ENCODE measurements around the gene PJA1. TPM values are rescaled to one million over a fixed set of nuclear protein-coding genes. Genes with fewer than 3 reads are reported as not detected.
A peak's percentile ranks its signal among the peaks of the same experiment; 100 is the strongest.

PJA1 gene, protein sequence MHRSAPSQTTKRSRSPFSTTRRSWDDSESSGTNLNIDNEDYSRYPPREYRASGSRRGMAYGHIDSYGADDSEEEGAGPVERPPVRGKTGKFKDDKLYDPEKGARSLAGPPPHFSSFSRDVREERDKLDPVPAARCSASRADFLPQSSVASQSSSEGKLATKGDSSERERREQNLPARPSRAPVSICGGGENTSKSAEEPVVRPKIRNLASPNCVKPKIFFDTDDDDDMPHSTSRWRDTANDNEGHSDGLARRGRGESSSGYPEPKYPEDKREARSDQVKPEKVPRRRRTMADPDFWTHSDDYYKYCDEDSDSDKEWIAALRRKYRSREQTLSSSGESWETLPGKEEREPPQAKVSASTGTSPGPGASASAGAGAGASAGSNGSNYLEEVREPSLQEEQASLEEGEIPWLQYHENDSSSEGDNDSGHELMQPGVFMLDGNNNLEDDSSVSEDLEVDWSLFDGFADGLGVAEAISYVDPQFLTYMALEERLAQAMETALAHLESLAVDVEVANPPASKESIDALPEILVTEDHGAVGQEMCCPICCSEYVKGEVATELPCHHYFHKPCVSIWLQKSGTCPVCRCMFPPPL
- total RNA-seq (2014; rRNA removed; shearing (Covaris generic)) = 9.5 and 14.4 TPM in 2 replicates

DNA sequence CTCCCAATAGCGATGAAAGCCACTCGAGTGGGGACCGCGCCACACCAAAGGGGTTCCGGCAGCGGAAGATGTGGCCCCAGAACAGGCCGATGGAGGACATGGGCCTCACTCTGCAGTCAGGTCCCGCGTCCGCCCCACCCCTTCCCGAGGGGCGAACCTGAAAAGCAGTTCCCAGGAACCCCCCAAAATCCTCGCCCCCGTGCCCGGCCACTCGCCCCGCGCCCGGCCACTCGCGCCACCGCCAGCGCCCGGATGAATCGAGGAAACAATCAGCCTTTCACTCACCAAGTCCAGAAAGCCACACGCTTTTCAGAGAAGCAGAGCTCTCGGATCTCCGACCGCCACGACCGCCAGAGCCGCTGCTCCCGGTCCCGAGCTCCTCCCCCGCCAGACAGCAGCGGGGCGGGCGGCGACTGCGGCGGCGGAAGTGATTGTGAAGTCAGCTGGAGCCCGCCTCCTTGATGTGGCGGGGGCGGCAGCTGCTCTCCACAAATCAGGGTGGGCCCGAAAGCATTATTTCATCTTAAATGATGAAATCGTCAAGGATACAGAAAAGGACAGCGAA is at the start of gene PJA1:
TSS of gene PJA1 (minus strand) at position 367 of the 565 bp plus-strand sequence. CDS start 2,380 bp downstream, outside the sequence.
- peak; percentile 41 for DNase-seq (ENCODE audit: low spot score)

DNA sequence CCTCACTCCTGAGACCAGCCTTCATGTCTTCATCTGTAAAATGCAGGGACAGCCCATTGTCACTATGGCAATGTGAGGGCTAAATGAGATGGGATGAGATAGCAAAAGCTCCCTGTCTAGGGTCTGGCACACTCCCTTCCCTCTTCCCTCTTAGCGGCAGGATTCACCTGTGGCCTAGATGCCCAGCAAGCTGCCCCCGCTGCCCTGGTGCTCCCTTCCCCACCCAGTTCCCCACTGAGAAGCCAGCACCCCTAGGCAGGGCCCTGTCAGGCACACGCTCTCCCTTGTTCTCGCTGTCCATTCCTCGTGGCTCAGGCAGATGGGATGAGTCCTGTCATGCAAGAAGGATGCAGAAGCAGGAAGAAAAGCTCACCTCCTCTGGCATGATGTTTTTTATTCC is 49.2 kb upstream of the PJA1 start:
- DNase-seq (ENCODE audit: low spot score) = no peak

DNA sequence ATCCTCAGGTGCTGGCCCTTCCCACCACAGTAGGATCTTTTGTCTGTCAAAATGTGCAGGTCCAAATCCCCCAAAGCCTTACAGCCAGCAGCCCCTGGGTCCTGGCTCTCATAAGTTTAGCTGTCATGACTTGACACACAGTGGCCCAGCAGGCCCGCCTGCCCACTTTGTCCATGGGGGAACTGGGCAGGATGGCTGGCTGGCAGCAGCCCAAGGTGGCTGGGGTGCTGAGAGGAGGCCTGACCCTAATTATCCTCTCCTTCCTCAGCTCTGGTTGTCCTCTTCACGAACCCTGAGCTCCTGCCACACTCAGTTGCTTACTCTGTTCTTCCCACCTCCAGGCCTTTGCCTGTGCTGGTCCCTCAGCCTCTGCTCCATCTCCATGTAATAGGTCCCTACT is 46.4 kb upstream of the PJA1 start:
- no peak for DNase-seq (ENCODE audit: low spot score)

DNA sequence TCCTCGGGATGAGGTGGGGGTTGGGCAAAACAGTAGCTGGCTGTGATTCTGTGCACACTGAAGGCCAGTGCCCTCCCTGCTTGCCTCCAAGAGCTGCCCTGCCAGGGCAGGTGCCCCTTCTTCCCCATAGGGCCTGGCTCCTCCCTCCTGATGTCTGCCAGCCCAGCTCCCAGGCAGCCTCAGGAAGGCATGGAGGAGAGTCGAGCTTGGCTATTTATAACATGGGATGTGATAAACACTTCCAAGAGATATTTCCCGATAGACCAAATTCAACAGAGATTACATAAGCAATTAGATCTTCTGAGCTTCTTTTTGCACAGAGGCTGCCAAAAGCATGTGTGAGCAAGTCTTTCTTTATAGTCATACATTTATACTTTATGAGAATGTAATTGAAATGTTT is 45.3 kb upstream of the PJA1 start:
- no peak for DNase-seq (ENCODE audit: low spot score)

DNA sequence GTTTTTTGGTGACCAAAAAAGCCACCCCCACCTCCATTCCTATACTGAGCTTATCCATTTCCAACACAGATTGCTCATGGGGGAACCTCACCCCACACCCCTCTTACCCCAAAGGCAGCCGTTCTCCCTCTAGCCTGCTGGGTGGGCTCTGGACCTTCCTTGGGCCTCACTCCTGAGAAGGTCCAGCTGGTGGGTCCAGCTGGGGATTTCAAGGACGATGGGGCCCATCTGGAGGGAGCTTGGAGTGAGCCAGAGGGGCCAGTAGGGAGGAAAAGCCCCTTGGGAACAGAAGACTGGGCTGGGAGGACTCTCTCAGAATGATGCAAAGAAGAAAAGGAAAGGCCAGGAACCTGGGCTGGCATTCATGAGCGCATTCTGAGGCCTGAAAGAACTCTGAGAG is 42.0 kb upstream of the PJA1 start:
- DNase-seq (ENCODE audit: low spot score) = no peak

DNA sequence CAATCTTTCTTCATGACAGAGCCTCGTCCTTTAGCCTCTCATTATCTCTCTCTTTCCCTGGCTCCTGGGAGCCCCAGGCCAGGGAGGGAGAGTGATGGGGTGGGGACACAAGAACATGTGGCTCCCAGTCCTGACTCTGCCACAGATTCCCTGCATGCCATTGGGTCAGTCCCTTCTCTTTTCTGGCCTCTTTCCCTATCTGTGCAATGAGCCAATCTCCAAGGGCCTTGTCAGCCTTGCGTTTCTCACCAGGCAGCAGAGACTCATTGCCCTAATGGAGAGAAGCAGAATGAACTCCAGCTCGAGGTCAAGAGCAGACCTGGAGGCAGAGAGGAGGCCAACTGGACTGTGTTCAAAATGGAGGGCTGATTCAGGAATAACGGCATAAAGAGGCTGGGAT is 38.4 kb upstream of the PJA1 start:
- no peak for DNase-seq (ENCODE audit: low spot score)

DNA sequence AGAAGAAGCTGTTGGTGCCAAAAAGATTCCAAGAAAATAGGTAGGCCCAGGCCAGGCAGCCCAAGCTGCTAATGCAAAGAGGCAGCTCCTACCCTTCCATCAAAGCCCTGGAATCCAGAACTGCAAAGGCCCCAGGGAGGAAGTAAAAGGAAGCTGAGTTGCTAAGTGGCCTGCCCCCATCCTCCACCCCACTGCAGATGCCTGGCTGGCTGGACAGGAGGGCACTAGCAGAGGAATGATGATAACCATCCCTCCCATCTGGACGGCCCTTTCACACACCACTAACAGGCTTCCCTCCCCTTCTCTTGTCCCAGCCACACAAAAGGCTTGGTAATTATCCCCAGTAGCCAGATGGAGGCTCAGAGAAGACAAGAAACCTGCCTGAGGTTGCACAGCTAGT is 32.4 kb upstream of the PJA1 start:
- DNase-seq (ENCODE audit: low spot score) = no peak

DNA sequence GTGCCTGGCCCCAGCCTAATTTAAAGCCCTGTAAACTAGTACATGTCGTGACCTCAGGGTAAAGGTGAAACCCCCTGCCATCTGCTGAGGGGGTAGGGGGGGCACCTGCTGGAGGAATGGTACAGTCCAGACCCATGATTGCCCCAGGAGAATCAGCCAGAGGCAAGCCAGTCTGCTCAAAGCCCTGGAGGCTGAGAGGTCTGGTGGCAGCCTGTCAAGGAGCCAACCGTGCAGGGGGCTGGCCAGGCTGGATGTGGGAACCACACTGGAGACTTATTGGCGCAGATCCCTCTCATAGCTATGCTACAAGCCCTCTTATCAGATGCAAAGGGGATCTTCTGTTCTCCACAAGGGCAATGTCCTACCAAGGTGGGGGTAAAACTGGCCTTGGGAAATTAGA is 31.4 kb upstream of the PJA1 start:
- no peak for DNase-seq (ENCODE audit: low spot score)

DNA sequence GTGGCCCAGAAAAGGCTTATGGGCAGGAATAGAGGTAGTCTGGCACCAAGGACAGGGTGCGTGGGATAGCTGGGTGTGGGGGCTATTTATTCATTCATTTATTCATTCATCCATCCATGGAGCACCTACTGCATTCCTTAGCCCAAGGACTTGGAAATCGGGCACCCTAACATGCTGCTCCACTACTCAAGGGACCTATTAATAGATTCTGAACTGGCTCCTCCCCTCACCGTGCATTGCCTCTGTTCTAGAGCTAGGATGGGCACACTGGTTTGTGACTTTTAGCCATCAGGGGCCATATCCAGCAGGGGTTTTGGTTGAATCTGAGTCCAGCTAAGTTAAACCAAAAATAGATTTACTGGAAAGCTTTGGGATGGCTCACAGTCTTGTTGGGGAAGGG is 30.6 kb upstream of the PJA1 start:
- DNase-seq (ENCODE audit: low spot score) = no peak

DNA sequence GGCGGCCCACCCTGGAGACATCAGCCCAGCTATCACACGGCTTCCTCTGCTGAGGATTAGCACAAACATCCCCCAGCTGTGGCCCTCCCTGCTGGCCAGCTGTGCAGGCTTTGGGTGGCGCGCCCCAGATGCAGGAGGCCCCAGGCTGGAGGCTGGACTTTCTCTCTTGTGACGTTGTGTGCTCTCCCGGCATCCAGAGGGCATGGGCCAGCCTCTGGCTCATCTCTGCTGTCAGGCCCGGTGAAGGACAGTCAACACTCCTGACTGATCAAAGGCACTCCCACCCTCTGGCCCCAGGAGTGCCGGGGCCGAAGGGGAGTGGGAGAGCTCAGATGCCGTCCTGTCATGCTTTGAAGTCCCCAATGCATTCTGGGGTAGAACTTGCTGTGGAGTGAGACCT is 29.9 kb upstream of the PJA1 start:
- DNase-seq (ENCODE audit: low spot score) = no peak

DNA sequence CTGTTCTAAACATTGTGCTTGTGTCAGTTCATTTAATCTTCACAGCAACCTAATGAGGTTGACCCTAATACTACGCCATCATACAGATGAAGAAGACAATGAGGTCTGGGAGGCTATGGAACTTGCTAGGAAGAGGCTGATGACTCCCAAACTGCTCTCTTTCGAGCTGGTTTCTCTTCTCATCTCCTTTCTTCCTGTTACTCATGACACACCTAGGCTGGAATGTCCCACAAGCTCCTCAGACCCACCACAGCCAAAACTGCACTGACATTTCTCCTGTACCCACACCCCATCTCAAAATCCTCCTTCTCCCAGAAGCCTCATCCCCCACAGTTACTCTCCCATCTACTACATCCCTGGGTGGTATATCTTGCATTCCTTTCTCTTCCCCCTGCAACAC is 27.4 kb upstream of the PJA1 start:
- no peak for DNase-seq (ENCODE audit: low spot score)

DNA sequence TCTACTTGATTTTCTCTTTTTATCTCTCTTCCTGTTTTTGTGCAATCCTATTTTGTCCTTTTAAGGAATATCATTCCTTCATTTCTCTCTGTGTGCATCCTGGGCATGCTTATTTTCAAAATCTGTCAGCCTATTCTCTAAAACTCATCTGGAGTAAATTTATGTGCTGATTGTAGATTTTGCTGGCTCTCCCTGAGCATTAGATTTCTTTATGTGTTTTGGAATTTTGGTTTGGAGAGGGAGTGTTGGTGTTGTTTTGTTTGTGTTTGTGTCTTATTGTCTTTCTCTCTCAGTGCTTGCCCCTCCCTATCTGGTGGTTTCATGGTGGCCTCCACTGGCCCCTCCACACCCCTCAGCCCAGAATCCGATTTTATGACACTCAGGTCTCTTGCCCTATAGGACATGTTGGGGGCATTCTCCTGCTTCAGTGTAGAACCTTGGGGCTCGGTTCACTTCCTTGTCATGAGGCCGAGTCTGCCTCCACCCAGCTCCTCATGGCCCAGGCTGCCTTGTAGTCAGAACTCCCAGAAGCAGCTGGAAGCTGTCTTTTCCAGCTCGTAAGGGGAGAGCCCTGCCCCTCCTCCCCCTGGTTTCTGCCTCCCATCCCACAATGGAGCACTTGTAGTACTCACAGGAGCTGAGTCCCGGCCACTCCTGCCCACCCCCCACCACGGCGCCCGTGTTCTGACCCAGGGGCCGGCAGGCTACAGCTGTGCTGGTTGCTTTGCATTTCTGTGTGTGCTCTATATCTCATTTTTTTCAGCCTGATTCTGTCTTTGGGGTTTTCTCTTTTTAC is 24.5 kb upstream of the PJA1 start:
- no peak for DNase-seq (ENCODE audit: low spot score)

DNA sequence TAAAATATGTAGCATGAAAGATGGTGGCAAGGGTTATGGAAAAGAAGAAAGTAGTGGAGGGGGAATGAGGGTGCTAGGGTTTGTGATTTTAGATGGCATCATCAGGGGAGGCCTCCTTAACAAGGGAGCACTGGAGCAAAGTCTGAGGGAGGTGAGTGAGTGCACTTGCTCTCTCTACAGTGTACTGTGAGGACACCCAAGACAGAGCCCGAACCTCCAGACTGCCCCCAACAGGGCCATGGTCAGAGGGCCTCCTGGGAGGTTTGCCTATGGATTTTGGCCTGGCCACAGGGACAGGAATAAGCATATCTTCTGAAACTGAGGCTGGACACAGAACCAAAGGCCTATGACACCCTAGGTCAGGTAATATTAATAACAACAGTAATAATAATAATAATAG is 21.4 kb upstream of the PJA1 start:
- no peak for DNase-seq (ENCODE audit: low spot score)

DNA sequence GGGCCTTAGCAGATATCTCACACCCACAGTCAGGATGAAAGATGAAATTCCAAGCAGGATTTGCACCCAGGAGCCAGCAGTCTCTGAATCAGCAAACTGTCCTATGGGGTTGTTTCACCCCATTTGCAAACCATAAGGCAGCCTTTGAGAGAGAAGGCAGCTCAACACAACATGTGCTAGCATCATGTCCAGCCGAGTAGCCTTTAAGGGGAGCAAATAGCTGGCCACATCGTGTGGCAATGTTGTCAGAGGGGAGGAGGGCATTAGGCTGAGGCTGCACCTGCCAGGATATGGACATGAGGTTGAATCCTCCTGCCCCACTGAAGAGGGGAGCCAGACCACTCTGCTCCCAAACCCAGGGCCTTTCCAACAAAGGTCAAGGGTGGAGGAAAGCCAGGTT is 20.6 kb upstream of the PJA1 start:
- no peak for DNase-seq (ENCODE audit: low spot score)

DNA sequence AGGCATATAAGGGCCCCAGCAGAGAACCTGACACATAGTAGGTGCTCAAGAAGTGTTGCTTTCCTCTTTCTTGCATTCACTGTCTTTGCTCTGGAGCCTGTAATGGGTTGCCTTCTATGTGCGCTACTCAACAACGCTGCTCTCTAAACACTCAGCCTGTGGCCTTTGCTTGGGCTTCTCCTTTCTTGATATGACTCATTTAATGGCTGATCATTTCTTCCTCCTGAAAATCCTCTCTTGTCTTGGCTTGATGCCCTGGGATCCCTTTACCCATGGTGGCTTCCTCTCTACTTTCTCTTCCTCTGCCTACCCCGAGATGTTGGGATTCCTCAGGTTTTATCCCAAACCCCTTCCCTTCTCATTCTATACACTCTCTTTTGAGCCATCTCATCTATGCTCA is 19.9 kb upstream of the PJA1 start:
- DNase-seq (ENCODE audit: low spot score) = no peak

DNA sequence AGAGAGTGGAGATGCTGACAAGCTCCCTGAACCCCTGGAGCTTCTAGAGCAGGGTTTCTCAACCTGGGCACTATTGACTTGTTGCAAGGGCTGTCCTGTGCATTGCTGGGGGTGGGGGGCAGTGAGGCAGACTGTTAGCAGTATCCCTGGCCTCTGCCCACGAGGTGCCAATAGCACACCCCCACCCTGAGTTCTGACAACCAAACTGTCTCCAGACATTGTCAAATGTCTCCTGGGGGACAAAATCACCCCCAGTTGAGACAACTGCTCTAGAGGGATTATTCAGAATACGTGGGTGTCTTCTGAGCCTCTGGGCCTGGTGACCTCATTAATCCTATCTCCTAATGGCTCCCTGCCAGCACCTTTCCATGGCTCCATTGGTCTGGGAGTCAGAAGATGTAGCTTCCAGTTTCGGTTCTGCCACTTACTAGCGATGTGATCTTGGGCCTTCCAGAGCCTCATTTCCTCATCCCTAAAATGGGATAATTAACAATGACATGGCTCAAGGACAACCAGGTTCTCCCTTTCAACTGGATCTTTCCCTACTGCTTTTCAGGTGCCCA is 17.6 kb upstream of the PJA1 start:
- no peak for DNase-seq (ENCODE audit: low spot score)

DNA sequence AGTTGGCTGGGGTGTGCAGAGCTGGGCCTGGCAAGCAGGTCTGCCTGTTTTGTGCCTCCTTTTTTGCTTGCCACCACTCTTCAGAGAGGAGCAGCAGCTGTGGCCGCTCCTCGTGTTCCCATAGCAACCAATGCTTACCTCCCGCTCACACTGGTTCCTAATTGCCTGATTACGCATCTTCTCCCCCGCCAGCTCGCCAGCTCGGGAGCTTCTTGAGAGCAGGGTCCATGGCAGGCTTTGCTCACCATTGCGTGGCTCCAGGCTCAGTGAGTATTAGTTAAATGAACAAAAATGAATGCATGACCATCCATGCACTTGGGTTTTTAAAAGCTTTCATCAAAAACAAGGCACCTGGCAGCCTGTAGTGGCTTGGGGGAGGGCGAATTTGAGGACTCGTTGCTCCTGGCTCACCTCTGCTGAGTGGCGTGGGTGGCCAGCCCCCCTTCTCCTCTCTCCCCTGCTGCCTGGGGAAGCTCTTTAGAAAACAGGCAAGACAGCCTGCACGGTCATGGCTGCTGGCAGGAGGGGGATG is 14.2 kb upstream of the PJA1 start:
- DNase-seq (ENCODE audit: low spot score) = no peak

DNA sequence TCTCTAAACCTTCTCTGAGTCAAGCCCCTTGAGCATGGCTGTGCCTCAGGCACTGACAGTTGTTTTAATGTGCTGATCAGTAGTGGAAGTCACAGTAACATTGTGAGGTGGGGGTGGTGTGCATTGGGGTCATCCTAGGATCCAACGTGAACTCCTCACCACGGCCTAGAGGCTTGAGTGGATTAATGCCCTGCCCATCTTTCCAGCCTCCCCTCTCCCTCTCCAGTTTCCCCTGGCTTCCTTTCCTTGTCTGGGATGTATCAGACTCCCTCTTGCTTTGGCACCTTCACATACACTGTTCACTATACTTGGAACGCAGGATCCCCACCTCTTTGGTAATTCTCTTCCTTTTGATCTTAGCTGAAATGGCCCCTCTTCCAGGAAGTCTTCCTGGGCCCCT is 13.3 kb upstream of the PJA1 start:
- no peak for DNase-seq (ENCODE audit: low spot score)

DNA sequence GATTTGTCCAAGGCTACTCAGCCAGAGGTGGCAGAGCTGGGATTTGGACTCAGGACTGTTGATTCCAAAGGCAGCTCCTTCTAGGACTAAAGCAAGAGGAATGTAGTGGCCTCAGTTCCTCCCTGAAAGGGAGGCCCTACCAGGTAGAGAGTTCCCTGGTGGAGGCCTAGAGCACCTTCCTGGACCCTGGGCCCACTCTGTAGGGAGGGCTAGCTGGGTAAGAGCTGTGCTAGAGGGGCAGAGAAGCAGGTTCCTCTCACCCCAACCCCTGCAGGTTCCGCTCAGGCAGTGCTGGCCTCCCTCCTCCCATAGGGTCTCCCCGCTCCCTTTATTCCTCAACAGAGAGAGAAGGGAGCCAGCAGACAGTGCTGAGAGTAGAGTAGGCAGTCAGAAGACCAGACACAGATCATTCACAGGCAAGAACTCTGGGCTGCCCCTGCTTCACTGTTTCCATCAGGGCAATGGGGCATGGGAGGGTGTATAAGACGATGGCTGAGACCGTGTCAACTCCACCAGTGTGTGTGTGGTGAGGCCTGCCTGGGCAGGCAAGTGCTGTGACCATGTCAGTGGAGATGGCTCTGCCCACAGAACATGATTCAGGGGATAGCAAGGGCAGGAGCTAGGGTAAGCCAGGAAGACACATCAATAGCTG is 12.4 kb upstream of the PJA1 start:
- no peak for DNase-seq (ENCODE audit: low spot score)

DNA sequence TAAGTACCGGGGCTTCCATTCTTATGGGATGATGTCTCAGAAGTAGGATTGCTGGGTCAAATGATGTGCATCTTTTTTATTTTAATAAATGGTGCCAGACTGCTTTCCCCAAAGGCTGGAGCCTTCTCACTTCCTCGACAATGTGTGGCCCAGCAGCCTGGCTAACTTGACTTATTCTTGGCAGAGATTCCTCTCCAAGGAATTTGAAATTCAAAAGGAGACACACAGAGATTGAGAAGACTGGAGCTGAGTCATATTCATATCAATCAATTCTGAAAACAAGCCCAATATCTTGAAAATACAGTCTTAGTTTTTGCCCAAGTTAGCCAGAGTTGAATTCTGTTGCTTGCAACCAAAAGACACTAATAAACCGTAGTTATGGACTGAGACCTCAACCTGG is 10.8 kb upstream of the PJA1 start:
- DNase-seq (ENCODE audit: low spot score) = no peak

DNA sequence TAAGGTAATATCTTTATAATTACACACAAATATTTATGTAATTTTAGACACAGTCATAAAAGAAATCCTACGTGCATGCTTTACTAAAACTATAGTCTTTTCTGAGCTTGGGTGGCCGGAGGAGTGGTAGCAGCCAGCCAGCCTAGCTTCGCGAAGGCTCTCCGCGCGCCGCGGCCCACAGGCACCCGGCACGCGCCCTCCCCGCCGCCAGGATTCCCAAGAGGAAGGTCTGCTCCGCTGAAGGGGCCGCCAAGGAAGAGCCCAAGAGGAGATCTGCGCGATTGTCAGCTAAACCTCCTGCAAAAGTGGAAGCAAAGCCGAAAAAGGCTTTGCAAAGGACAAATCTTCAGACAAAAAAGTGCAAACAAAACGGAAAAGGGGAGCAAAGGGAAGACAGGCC is 8.7 kb upstream of the PJA1 start:
- DNase-seq (ENCODE audit: low spot score) = no peak

Data from HT-29 (cell line).